ENCODE measurements around the gene MAGI2. TPM values are rescaled to one million over a fixed set of nuclear protein-coding genes. Genes with fewer than 3 reads are reported as not detected.

Gene MAGI2
- total RNA-seq, 1 donor from 2014 or later: 5.8 TPM

DNA sequence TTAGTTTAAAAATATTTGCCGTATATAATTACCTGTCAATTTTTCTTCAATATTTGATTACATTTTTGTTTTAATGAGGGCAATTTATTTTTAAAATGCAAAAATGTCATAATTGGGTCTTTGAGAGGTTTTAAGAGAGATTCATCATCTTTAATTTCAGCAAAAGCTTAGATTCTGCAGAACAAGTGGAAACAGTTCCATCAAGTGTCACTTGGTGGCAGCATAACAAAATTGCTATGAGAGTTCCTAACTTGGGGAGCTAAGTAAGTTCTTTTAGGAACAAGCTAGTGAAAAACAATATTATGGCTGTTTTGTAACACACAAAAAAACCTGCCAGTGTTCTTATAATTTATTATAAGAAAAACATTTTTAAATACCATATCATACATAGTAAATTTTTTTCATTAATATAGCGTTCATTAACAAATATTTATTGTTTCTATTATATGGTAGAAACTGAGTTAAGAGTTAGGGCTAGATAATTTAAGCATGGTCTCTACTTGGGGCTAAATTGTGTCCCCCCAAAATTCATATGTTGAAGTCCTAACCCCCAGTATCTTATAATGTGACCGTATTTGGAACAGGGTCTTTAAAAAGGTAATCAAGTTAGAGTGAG lies 155.2 kb downstream of the MAGI2 start:
- Mint-ChIP-seq H3K27ac (ENCODE audit: unreplicated experiment) (no peak overlapping the region), H3K4me1 (ENCODE audit: low read depth) (peaks cover 10% of the 10 kb centered on the region), H3K9me3 (ENCODE audit: low read depth) (peaks cover 4% of the 10 kb centered on the region), H3K36me3 (ENCODE audit: low read depth) (no peaks in the 10 kb centered on the region), H3K4me3 (ENCODE audit: unreplicated experiment) (no peak overlapping the region), H3K27me3 (ENCODE audit: low read depth) (no peaks in the 10 kb centered on the region)
- DNase-seq (ENCODE audit: low spot score): no peak
- TF ChIP-seq, protein P1, sequence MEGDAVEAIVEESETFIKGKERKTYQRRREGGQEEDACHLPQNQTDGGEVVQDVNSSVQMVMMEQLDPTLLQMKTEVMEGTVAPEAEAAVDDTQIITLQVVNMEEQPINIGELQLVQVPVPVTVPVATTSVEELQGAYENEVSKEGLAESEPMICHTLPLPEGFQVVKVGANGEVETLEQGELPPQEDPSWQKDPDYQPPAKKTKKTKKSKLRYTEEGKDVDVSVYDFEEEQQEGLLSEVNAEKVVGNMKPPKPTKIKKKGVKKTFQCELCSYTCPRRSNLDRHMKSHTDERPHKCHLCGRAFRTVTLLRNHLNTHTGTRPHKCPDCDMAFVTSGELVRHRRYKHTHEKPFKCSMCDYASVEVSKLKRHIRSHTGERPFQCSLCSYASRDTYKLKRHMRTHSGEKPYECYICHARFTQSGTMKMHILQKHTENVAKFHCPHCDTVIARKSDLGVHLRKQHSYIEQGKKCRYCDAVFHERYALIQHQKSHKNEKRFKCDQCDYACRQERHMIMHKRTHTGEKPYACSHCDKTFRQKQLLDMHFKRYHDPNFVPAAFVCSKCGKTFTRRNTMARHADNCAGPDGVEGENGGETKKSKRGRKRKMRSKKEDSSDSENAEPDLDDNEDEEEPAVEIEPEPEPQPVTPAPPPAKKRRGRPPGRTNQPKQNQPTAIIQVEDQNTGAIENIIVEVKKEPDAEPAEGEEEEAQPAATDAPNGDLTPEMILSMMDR (IDR thresholded peaks at IDR 0.05): peak; percentile 93

DNA sequence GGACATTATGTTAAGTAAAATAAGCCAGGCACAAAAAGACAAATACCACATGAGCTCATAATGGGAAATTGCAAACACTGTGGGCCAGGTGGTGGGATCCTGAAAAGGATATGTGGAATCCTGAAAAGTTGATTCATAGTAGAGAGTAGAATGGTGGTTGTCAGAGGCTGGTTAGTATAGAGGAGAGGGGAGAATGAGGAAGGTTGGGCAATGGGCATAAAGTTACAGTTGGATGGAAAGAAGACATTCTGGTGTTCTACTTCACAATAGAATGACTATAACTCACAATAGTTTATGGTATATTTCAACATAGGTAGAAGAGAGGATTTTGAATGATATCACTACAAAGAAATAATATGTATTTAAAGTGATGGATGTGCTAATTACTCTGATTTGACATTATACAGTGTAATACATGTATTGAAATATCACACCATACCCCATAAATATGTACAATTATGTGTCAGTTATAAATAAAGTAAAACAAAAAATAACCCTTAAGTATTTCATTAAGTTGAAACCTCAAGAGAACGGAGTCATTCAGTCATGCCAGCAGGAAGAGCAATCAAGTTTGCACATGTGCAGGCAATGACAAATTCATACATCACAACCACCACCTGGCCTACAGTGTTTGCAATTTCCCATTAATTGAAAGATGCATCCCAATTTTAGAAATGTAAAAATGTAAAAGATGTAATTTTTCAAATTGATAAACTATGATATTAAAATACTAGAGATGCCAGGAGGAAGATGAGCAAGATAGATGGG lies 156.7 kb downstream of the MAGI2 start:
- Mint-ChIP-seq H3K27me3 (ENCODE audit: low read depth) (no peaks in the 10 kb centered on the region), H3K4me1 (ENCODE audit: low read depth) (peaks cover 14% of the 10 kb centered on the region), H3K4me3 (ENCODE audit: unreplicated experiment) (no peak overlapping the region), H3K36me3 (ENCODE audit: low read depth) (no peaks in the 10 kb centered on the region), H3K27ac (ENCODE audit: unreplicated experiment) (no peak overlapping the region), H3K9me3 (ENCODE audit: low read depth) (peaks cover 4% of the 10 kb centered on the region)
- DNase-seq (ENCODE audit: low spot score): no peak
- TF ChIP-seq, protein P1 (IDR thresholded peaks at IDR 0.05): no peak

- Mint-ChIP-seq H3K36me3 (ENCODE audit: low read depth) (no peaks in the 10 kb centered on the region), H3K9me3 (ENCODE audit: low read depth) (no peaks in the 10 kb centered on the region), H3K27ac (ENCODE audit: unreplicated experiment) (no peak overlapping the region), H3K4me1 (ENCODE audit: low read depth) (peaks cover 14% of the 10 kb centered on the region), H3K27me3 (ENCODE audit: low read depth) (no peaks in the 10 kb centered on the region), H3K4me3 (ENCODE audit: unreplicated experiment) (no peak overlapping the region)
- TF ChIP-seq, protein P1 (IDR thresholded peaks at IDR 0.05): no peak
- DNase-seq (ENCODE audit: low spot score): no peak
These were observed 159.8 kb downstream of the MAGI2 start for GRCh38 chr7:79293655-79294142.

DNA sequence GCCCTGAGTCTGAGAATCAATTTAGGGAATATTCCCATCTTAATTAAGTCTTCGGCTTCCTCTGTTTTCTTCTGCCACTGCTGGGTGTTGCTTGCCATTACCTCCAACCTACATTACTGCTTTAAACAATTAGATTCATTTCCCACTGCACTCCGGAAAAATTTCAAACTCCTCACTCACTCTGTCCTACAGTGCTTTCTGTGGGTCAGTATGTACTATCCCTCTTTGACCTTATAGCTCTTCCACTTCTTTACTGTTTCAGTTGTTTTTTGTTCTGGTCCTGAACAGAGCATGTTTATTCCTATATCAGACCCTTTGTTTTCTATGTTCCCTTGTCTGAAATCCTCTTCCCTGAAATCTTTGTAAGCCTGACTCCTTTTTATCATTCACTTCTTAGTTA lies 160.6 kb downstream of the MAGI2 start:
- no peaks in the 10 kb centered on the region for H3K36me3 Mint-ChIP-seq (ENCODE audit: low read depth)
- DNase-seq (ENCODE audit: low spot score): no peak
- H3K27me3 Mint-ChIP-seq (ENCODE audit: low read depth): no peaks in the 10 kb centered on the region
- H3K27ac Mint-ChIP-seq (ENCODE audit: unreplicated experiment): no peak overlapping the region
- no peak overlapping the region for H3K4me3 Mint-ChIP-seq (ENCODE audit: unreplicated experiment)
- TF ChIP-seq, protein P1 (IDR thresholded peaks at IDR 0.05): no peak
- no peaks in the 10 kb centered on the region for H3K9me3 Mint-ChIP-seq (ENCODE audit: low read depth)
- H3K4me1 Mint-ChIP-seq (ENCODE audit: low read depth): peaks cover 14% of the 10 kb centered on the region

GRCh38 chr7:79291498-79291865 lies 162.0 kb downstream of the MAGI2 start:
- Mint-ChIP-seq H3K36me3 (ENCODE audit: low read depth) (no peaks in the 10 kb centered on the region), H3K27ac (ENCODE audit: unreplicated experiment) (no peak overlapping the region), H3K4me3 (ENCODE audit: unreplicated experiment) (no peak overlapping the region), H3K9me3 (ENCODE audit: low read depth) (no peaks in the 10 kb centered on the region), H3K4me1 (ENCODE audit: low read depth) (peaks cover 14% of the 10 kb centered on the region), H3K27me3 (ENCODE audit: low read depth) (no peaks in the 10 kb centered on the region)
- DNase-seq (ENCODE audit: low spot score): no peak
- TF ChIP-seq, protein P1 (IDR thresholded peaks at IDR 0.05): no peak

Measured in chondrocyte (in vitro differentiated cells).